HG03159 (cell line): ENCODE results near the gene SHC3.

Experiments used
- ATAC-seq: cut with Tn5 transposase; IDR thresholded peaks from one replicate; pipeline ENCODE4 v1.9.1; 2021; ENCODE audit warnings: mild to moderate bottlenecking, moderate library complexity; ENCODE audit not compliant: unreplicated experiment

The SHC3 gene

DNA sequence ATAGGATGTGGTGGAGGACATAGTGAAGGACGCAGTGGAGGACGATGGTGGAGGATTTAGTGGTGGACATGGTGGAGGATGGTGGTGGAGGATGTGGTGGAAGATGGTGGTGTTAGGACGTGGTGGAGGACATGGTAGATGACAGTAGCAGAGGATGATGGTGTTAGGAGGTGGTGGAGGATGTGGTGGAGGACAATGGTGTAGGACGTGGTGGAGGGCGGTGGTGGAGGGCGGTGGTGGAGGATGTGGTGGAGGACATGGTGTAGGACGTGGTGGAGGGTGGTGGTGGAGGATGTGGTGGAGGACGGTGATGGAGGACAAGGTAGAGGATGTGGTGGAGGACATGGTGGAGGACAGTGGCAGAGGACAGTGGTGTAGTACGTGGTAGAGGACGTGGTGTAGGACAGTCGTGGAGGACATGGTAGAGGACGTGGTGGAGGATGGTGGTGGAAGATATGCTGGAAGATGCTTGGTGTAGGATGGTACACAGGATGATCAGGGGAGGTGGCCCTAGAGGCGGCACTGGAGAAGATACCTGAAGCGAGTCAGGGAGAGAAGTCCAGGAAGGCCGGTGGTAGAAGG is 118.6 kb downstream of the SHC3 start:
- no peak for ATAC-seq

DNA sequence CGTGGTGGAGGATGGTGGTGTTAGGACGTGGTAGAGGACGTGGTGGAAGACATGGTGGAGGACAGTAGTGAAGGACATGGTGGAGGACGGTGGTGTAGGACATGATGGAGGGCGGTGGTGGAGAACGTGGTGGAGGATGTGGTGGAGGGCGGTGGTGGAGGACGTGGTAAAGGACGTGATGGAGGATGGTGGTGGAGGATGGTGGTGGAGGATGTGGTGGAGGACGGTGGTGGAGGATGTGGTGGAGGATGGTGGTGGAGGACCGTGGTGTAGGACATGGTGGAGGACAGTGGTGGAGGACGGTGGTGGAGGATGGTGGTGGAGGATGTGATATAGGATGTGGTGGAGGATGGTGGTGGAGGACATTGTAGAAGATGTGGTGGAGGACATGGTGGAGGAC is 119.7 kb downstream of the SHC3 start:
- ATAC-seq, result no peak

- no peak for ATAC-seq
Measured at GRCh38 chr9:89054865-89055495, 123.6 kb downstream of the SHC3 start.

DNA sequence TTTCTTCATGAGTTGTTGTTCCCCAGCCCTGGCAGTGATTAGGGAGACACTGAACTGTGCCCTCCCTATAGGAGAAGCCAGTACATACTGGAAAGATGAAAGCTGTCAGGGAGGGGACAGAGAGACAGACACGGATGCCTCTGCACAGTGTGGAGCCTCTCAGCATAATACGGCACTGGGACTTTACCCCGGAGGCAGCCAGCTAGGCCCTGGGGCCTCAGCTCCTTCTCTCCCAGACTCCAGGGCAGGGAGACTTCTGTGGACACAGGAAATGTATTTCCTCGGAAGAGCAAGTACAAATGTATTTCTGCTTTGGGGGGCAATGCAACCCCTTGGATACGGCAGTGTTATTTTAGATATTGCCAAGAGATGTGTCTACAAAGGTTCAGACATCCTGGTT is 125.3 kb downstream of the SHC3 start:
- no peak for ATAC-seq

- no peak for ATAC-seq
Measured at GRCh38 chr9:89052470-89053097, 126.0 kb downstream of the SHC3 start.

- no peak for ATAC-seq
Measured at GRCh38 chr9:89051421-89052025, 127.1 kb downstream of the SHC3 start.

GRCh38 chr9:89049646-89050045 is 129.0 kb downstream of the SHC3 start:
- ATAC-seq, result no peak

- no peak for ATAC-seq
Measured at GRCh38 chr9:89048616-89049015, 130.0 kb downstream of the SHC3 start.

- ATAC-seq, result no peak
Measured at GRCh38 chr9:89047667-89048066, 131.0 kb downstream of the SHC3 start.

- ATAC-seq, result no peak
Measured at GRCh38 chr9:89046832-89047231, 131.8 kb downstream of the SHC3 start.

GRCh38 chr9:89044881-89045280 is 133.7 kb downstream of the SHC3 start:
- no peak for ATAC-seq

- ATAC-seq, result no peak
Measured at GRCh38 chr9:89044104-89044503, 134.5 kb downstream of the SHC3 start.

- ATAC-seq, result no peak
Measured at GRCh38 chr9:89042984-89043383, 135.6 kb downstream of the SHC3 start.

- no peak for ATAC-seq
Measured at GRCh38 chr9:89039664-89040063, 139.0 kb downstream of the SHC3 start.

- ATAC-seq, result no peak
Measured at GRCh38 chr9:89039104-89039465, 139.5 kb downstream of the SHC3 start.

GRCh38 chr9:89038382-89039103 is 140.1 kb downstream of the SHC3 start:
- ATAC-seq, result no peak

DNA sequence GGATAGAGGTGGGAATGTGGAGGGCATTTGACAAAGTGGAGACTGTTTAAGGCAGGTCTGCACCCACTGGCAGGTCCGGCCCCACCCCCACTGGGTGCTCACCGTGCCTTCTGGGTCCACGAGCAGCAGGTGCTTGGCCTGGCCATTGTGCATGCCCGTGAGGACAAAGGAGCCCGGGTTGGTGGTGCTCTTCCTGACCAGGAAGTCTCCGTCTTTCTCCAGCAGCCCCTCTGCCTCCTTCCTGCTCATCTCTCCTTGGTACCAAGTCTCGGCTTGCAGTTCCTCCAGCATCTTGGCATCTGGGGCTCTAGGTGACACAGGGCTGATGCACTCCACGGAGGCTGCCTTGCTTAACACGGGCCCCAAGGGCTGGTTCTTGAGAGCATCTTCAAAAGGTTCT is 140.7 kb downstream of the SHC3 start:
- ATAC-seq, result no peak

DNA sequence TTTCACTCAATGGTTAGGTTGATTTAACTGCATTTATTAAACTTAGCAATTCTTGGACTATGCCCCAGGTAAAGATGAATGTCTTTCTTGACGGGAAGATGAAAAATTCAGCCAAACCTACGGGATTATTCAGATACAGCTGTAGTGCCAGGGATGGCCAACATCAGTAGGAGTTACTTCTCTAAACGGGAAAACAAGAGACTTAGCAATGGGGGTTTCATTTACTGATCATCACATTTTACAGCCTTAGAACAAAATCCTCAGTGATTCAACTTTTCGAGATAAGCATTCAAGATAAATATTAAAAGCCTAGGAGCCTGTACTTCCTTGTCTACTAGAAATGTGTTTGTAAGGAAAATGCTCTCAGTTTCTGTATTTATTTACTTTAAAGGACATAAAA is 141.3 kb downstream of the SHC3 start:
- ATAC-seq, result no peak

DNA sequence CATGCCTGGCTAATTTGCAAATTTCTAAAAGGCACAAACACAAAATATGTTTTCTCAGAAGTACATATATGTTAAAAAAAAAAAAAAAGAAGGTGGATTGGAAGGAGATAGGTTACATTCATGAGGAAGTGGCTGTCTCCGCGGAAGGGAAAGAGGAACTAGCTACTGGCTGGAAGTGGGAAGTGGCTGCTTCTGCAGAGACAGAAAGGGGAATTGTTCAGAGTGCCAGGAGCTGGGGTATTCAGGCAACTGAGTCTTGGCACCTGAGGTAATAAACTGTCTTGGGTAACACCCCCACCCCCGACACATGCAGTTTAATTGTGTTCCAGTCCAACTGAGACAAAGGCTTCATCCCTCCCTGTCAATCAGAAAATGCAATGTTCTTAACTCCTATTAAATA is 141.7 kb downstream of the SHC3 start:
- no peak for ATAC-seq

- ATAC-seq, result no peak
Measured at GRCh38 chr9:89036383-89036782, 142.2 kb downstream of the SHC3 start.

- ATAC-seq, result no peak
Measured at GRCh38 chr9:89032661-89033060, 146.0 kb downstream of the SHC3 start.

GRCh38 chr9:89032173-89032572 is 146.4 kb downstream of the SHC3 start:
- ATAC-seq, result no peak
